ENCODE data around the gene MYBPC2. TPM values are rescaled to one million over a fixed set of nuclear protein-coding genes. Genes with fewer than 3 reads are reported as not detected.

MYBPC2 gene
- polyA plus RNA-seq, 5 donors = 0.08 to 2.9 (median 0.36) TPM

DNA sequence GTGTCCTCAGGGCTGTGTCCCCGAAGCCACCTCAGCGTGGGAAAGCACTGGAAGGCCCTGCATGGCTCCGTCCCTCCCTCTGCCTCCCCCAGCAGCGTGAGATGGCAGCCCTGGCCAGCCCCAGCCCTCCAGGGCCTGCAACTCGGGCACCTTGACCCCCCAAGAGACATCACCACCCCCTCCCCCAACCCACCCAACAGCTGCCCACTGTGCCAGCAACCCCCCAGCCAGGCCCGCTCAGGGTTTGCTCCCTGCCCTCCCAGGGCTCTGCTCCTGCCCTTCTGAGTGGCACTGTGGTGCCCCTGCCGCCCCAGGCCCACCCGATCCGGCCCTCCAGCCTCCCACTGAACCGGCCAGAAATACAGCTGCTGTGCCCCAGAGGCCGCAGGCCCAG lies 82.5 kb downstream of the MYBPC2 start:
- no peak for DNase-seq

Other genes starting within 250 kb of the MYBPC2 start
- 10 to 100 TPM; 30.6 to 77.6 (median 45.7) TPM for gene MYH14, start 229.3 kb upstream of the MYBPC2 start, polyA plus RNA-seq (ENCODE audit: insufficient read depth in 1 of 5, insufficient read length in 5 of 5, low replicate concordance in 1 of 5)
- 10 to 100 TPM; 17.8 to 30.3 (median 25.2) TPM for gene KCNC3, start 103.5 kb upstream of the MYBPC2 start, polyA plus RNA-seq (ENCODE audit: insufficient read depth in 1 of 5, insufficient read length in 5 of 5, low replicate concordance in 1 of 5)
- gene NAPSA, start 67.3 kb upstream of the MYBPC2 start, polyA plus RNA-seq (ENCODE audit: insufficient read depth in 1 of 5, insufficient read length in 5 of 5, low replicate concordance in 1 of 5) = 10 to 100 TPM; 21.8 to 46.6 (median 36.0) TPM
- 10 to 100 TPM; 24.1 to 45.1 (median 30.3) TPM for gene NR1H2, start 56.4 kb upstream of the MYBPC2 start, polyA plus RNA-seq (ENCODE audit: insufficient read depth in 1 of 5, insufficient read length in 5 of 5, low replicate concordance in 1 of 5)
- 10 to 100 TPM; 23.6 to 37.1 (median 29.6) TPM for gene POLD1, start 48.5 kb upstream of the MYBPC2 start, polyA plus RNA-seq (ENCODE audit: insufficient read depth in 1 of 5, insufficient read length in 5 of 5, low replicate concordance in 1 of 5)
- under 1 TPM; 0.19 to 0.56 (median 0.43) TPM for gene SPIB, start 14.0 kb upstream of the MYBPC2 start, polyA plus RNA-seq (ENCODE audit: insufficient read depth in 1 of 5, insufficient read length in 5 of 5, low replicate concordance in 1 of 5)
- gene EMC10, start 43.6 kb downstream of the MYBPC2 start, polyA plus RNA-seq (ENCODE audit: insufficient read depth in 1 of 5, insufficient read length in 5 of 5, low replicate concordance in 1 of 5) = 100 to 1,000 TPM in 1 of 5 donors, 10 to 100 TPM in 4; 64.4 to 124 (median 87.2) TPM
- 1 to 10 TPM; 3.4 to 5.3 (median 4.6) TPM for gene GARIN5A, start 44.0 kb downstream of the MYBPC2 start, polyA plus RNA-seq (ENCODE audit: insufficient read depth in 1 of 5, insufficient read length in 5 of 5, low replicate concordance in 1 of 5)
- gene JOSD2, start 78.3 kb downstream of the MYBPC2 start, polyA plus RNA-seq (ENCODE audit: insufficient read depth in 1 of 5, insufficient read length in 5 of 5, low replicate concordance in 1 of 5) = 10 to 100 TPM; 12.2 to 35.2 (median 19.5) TPM
- gene ASPDH, start 81.0 kb downstream of the MYBPC2 start, polyA plus RNA-seq (ENCODE audit: insufficient read depth in 1 of 5, insufficient read length in 5 of 5, low replicate concordance in 1 of 5) = 1 to 10 TPM in 3 of 5 donors, under 1 TPM in 2; 0.60 to 2.2 (median 1.7) TPM
- gene LRRC4B, start 135.5 kb downstream of the MYBPC2 start, polyA plus RNA-seq (ENCODE audit: insufficient read depth in 1 of 5, insufficient read length in 5 of 5, low replicate concordance in 1 of 5) = 10 to 100 TPM in 3 of 5 donors, 1 to 10 TPM in 2; 7.8 to 20.8 (median 10.9) TPM
- under 1 TPM; 0.05 to 0.55 (median 0.14) TPM for gene SYT3, start 207.0 kb downstream of the MYBPC2 start, polyA plus RNA-seq (ENCODE audit: insufficient read depth in 1 of 5, insufficient read length in 5 of 5, low replicate concordance in 1 of 5)
- under 1 TPM in 2 of 5 donors, not detected in 3; 0.45 to 0.46 TPM for gene C19orf81, start 216.6 kb downstream of the MYBPC2 start, polyA plus RNA-seq (ENCODE audit: insufficient read depth in 1 of 5, insufficient read length in 5 of 5, low replicate concordance in 1 of 5)

Data from right lung (tissue), 5 donors.